SK-N-SH (cell line): ENCODE measurements around the gene PEX14. TPM values are rescaled to one million over a fixed set of nuclear protein-coding genes. Genes with fewer than 3 reads are reported as not detected.

Experiments
- CTCF ChIA-PET: fragments of 300-600, 350-600 bp; formaldehyde crosslinking; extraction: SDS; loops from one replicate; lab custom pipeline; 2021; lab: Yijun Ruan, JAX
- POLR2A ChIA-PET: fragments of 350-600 bp; sonication (Branson Sonifier 250); formaldehyde crosslinking; extraction: SDS; loops from one replicate; lab custom pipeline; 2020; ENCODE audit warnings: antibody characterized with exemption, inconsistent platforms; lab: Yijun Ruan, JAX
- DNase-seq: peaks from one replicate; pipeline ENCODE4 v3.0.0; 2012
- H2AFZ ChIP-seq: fragments of 200-600 bp; sonication (generic); 2 replicates; pipeline ENCODE4 v1.8.1; 2016; ENCODE audit warnings: antibody characterized with exemption, mild to moderate bottlenecking, low read depth
- H3F3A ChIP-seq: fragments of 200-600 bp; sonication (generic); replicated peaks from 2 replicates; pipeline ENCODE3; 2016; ENCODE audit warnings: antibody characterized with exemption, mild to moderate bottlenecking; ENCODE audit not compliant: insufficient read depth
- H3K27ac ChIP-seq, 2 experiments: fragments of 200-500 bp in 1 of 2; fragments of 200-600 bp in 1 of 2; sonication (Bioruptor generic) in 1 of 2; sonication (generic), shearing (Covaris generic) in 1 of 2; 2 replicates each; pipeline versions ENCODE4 v1.5.1 to v1.6.1; 2014 to 2016; ENCODE audit warnings: low read depth in 2 of 2, inconsistent platforms in 1 of 2, low read length in 1 of 2, mild to moderate bottlenecking in 1 of 2, mixed read lengths in 1 of 2
- H3K27me3 ChIP-seq: fragments of 200-600 bp; sonication (generic), shearing (Covaris generic); 2 replicates; pipeline ENCODE4 v1.6.1; 2016; ENCODE audit warnings: mixed run types; ENCODE audit not compliant: insufficient read depth
- H3K36me3 ChIP-seq, 2 experiments: fragments of 200-500 bp in 1 of 2; fragments of 200-600 bp in 1 of 2; sonication (Bioruptor generic) in 1 of 2; sonication (generic) in 1 of 2; replicated peaks in 1 of 2; 2 replicates each; pipeline versions ENCODE3 to v1.5.1; 2014 to 2016; ENCODE audit warnings: low read length in 1 of 2, mild to moderate bottlenecking in 1 of 2; ENCODE audit not compliant: insufficient read depth in 2 of 2, control insufficient read depth in 1 of 2
- H3K4me1 ChIP-seq, 2 experiments: fragments of 200-500 bp in 1 of 2; fragments of 200-600 bp in 1 of 2; sonication (Bioruptor generic) in 1 of 2; sonication (generic), shearing (Covaris generic) in 1 of 2; 2 replicates each; pipeline versions ENCODE4 v1.5.1 to v1.6.1; 2014 to 2016; ENCODE audit warnings: low read depth in 1 of 2, low read length in 1 of 2, mixed run types in 1 of 2; ENCODE audit not compliant: insufficient read depth in 2 of 2, control insufficient read depth in 1 of 2
- H3K4me2 ChIP-seq: fragments of 200-600 bp; sonication (generic), shearing (Covaris generic); 2 replicates; pipeline ENCODE4 v1.6.1; 2017; ENCODE audit warnings: mixed run types
- H3K4me3 ChIP-seq, 2 experiments: fragments of 200-500 bp in 1 of 2; fragments of 200-600 bp in 1 of 2; sonication (Bioruptor generic) in 1 of 2; sonication (generic), shearing (Covaris generic) in 1 of 2; 2 replicates each; pipeline versions ENCODE4 v1.5.1 to v1.8.1; 2014 to 2016; ENCODE audit warnings: low read depth in 2 of 2, inconsistent platforms in 1 of 2, low read length in 1 of 2, mild to moderate bottlenecking in 1 of 2, mixed read lengths in 1 of 2, moderate library complexity in 1 of 2
- H3K79me2 ChIP-seq: fragments of 200-600 bp; sonication (generic); 2 replicates; pipeline ENCODE4 v1.8.1; 2017; ENCODE audit warnings: mild to moderate bottlenecking; ENCODE audit not compliant: insufficient read depth
- H3K9ac ChIP-seq: fragments of 200-600 bp; sonication (generic); 2 replicates; pipeline ENCODE4 v1.6.1; 2017; ENCODE audit warnings: mixed run types
- H3K9me2 ChIP-seq: fragments of 200-600 bp; sonication (generic); 2 replicates; pipeline ENCODE4 v1.6.1; 2017; ENCODE audit warnings: mixed run types
- H3K9me3 ChIP-seq: fragments of 200-600 bp; sonication (generic); 2 replicates; pipeline ENCODE4 v1.6.1; 2017; ENCODE audit warnings: mixed run types, mild to moderate bottlenecking, moderate library complexity
- H4K20me1 ChIP-seq: fragments of 200-600 bp; sonication (generic); 2 replicates; pipeline ENCODE4 v1.6.1; 2017; ENCODE audit warnings: mild to moderate bottlenecking, mixed run types; ENCODE audit not compliant: insufficient read depth
- ELF1 ChIP-seq: IDR thresholded peaks from 2 replicates; pipeline ENCODE4 v1.4.0; 2012
- FOXJ3 ChIP-seq: sonication (generic); formaldehyde crosslinking; IDR thresholded peaks from 2 replicates; pipeline ENCODE4 v1.5.1; 2020; ENCODE audit warnings: mild to moderate bottlenecking, missing genetic modification reagents
- GABPA ChIP-seq: IDR thresholded peaks from 2 replicates; pipeline ENCODE4 v1.4.0; 2012; ENCODE audit warnings: low read depth, mild to moderate bottlenecking
- TEAD4 ChIP-seq: IDR thresholded peaks from 2 replicates; pipeline ENCODE4 v1.4.0; 2012; ENCODE audit warnings: mild to moderate bottlenecking, borderline replicate concordance; ENCODE audit not compliant: insufficient read depth
- YY1 ChIP-seq: IDR thresholded peaks from 2 replicates; pipeline ENCODE4 v1.4.0; 2012; ENCODE audit warnings: low read depth, mild to moderate bottlenecking
- WGBS: methylation state at CpG from one replicate; pipeline ENCODE4 v1.1.6; 2017; ENCODE audit warnings: low lambda C conversion rate; 5-methylcytosine and 5-hydroxymethylcytosine counted together
- polyA plus RNA-seq, 3 experiments: library from polyadenylated mRNA; depleted of rRNA; stranded (reverse); fragments of >200 nt; gene quantifications; 2 replicates each; pipeline ENCODE4 v1.2.3, GENCODE V29; 2012
- TF ChIP-seq, protein P1 (sequence below): IDR thresholded peaks from 2 replicates; pipeline ENCODE4 v1.4.0; 2012; ENCODE audit warnings: low read depth
- TF ChIP-seq, protein P2 (sequence below): IDR thresholded peaks from 2 replicates; pipeline ENCODE4 v1.4.0; 2012; ENCODE audit warnings: low read depth, borderline replicate concordance
- TF ChIP-seq, protein P3 (sequence below): fragments of 150-350 bp; IDR thresholded peaks from 2 replicates; pipeline ENCODE4 v1.6.1; 2016; ENCODE audit warnings: mild to moderate bottlenecking, low read depth, low read length
- TF ChIP-seq, protein P4 (sequence below): IDR thresholded peaks from 2 replicates; pipeline ENCODE4 v1.6.1; 2012; ENCODE audit warnings: mild to moderate bottlenecking, low read depth, low read length, moderate library complexity

Gene PEX14
- polyA plus RNA-seq, 1 of the 3 experiments (the other 2 are of a cell fraction), result 36.2 TPM

DNA sequence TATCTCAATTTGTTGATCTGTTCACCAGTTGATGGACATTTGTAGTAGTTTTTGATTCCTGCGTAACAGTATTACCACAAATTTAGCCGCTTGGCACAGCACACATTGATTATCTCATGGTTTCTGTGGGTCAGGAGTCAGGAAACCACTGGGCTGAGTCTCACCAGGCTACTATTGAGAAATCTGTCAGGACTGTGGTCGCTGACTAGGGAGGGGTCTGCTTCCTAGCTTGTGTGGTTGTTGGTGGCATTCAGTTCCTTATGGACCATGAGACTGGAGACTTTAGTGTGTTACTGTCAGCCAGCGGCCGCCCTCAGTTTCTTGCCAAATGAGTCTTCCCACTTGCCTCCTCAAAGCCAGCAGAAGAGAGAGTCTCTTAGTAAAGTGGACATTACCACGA, 9.8 kb downstream of the PEX14 start (continued):
- no peak for TF ChIP-seq ELF1

DNA sequence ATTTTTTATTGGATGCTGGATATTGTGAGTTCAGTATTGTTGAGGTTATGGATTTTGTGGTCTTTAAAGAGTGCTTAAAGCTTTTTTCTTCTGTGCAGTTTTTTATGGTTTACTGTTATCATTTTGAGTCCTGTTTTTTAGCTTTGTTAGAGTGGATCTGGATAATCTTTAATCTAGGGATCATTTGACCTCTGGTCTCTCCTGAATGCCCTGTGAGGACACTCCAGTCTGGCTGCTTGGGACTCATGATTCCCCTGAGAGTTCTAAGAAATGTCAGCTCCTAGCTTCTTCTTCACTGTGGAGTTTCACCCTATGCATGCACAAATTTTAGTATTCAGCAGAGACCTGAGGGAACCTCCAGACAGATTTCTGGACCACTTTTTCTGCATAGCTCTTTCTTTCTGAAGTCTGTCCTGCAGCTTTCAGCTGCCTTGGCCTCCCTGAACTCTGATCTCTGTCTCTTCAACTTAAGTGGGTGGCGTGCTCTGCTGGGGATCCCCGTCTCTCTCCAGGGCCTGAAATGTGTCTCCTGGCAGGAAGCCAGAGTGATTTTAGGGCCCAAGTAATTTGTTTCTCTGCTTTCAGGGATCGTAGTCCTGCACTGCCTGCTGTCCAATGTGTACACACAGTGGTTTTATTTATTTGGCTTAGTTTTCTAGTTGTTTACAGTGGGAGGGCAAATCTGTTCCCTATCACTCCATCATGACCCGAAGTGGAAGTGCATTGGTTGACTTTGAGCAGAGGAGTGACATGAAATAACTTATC, 14.7 kb downstream of the PEX14 start:
- TF ChIP-seq, protein P1, sequence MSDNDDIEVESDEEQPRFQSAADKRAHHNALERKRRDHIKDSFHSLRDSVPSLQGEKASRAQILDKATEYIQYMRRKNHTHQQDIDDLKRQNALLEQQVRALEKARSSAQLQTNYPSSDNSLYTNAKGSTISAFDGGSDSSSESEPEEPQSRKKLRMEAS, result no peak
- TF ChIP-seq GABPA (no peak), TEAD4 (no peak), ELF1 (no peak)
- TF ChIP-seq, protein P2, sequence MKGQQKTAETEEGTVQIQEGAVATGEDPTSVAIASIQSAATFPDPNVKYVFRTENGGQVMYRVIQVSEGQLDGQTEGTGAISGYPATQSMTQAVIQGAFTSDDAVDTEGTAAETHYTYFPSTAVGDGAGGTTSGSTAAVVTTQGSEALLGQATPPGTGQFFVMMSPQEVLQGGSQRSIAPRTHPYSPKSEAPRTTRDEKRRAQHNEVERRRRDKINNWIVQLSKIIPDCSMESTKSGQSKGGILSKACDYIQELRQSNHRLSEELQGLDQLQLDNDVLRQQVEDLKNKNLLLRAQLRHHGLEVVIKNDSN, result no peak
- no peak for DNase-seq
- H3K9ac ChIP-seq, result no peak overlapping the region
- peaks cover 13% of the 10 kb centered on the region; the same call in 1 of the 2 replicates for H4K20me1 ChIP-seq
- H3K4me3 ChIP-seq, result no peak overlapping the region
- H3K4me1 ChIP-seq, result peaks cover 0 to 5% of the 10 kb centered on the region in 2 experiments; a peak in 1 of 4 replicates
- H3K36me3 ChIP-seq, result no peaks in the 10 kb centered on the region
- H3K27ac ChIP-seq, result no peak overlapping the region
- H3K79me2 ChIP-seq, result peaks cover 96% of the 10 kb centered on the region
- H3K27me3 ChIP-seq, result no peaks in the 10 kb centered on the region
- ChIA-PET POLR2A (no interaction called here), CTCF (interaction anchor here (1.0 to 11.5 kb wide), 4 partner anchors 10 to 372 kb away, joined by 3 to 203 read pairs (median 5); partner anchors contain the start of gene CENPS)
- peaks cover 3% of the 10 kb centered on the region for H3F3A ChIP-seq
- H3K9me2 ChIP-seq, result no peaks in the 10 kb centered on the region
- H3K9me3 ChIP-seq, result no peaks in the 10 kb centered on the region
- WGBS, result 52% methylated on average over 4 of the region's 4 CpGs
- H2AFZ ChIP-seq, result no peak overlapping the region
- no peak overlapping the region for H3K4me2 ChIP-seq

DNA sequence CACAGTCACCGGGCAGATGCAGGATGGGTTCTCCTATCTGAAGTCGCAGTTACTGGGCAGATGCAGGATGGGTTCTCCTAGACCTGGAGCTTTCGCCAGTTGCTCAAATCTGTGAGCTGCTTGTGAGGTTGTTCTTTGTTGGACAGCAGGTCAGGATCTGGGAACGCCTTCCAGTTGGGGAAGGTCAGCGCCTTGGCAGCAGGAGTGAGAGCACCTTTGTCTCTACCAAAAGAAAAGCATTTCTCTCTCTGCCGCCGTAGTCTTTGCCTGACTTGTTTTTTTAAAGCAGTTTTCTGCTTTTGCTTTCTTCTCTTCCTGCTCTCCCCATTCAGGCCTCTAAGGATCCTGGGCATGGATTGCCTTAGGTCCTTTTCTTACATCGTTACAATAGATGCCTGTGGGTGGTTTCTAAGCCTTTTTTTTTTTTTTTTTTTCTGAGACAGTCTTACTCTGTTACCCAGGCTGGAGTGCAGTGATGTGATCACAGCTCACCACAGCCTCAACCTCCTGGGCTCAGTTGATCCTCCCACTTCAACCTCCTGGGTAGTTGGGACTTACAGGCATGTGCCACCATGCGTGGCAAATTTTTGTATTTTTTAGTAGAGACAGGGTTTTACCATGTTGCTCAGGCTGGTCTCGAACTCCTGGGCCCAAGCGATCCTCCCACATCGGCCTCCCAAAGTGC, 15.7 kb downstream of the PEX14 start:
- no peak overlapping the region for H3K9ac ChIP-seq
- ChIA-PET POLR2A (no interaction called here), CTCF (interaction anchor here (1.2 to 11.5 kb wide), 3 partner anchors 15 to 371 kb away, joined by 3 to 203 read pairs (median 157); partner anchors contain the start of gene CENPS)
- peaks cover 0 to 12% of the 10 kb centered on the region in 2 experiments; a peak in 1 of 4 replicates for H3K4me1 ChIP-seq
- peaks cover 3% of the 10 kb centered on the region for H3F3A ChIP-seq
- peaks cover 13% of the 10 kb centered on the region; the same call in 1 of the 2 replicates for H4K20me1 ChIP-seq
- H3K9me2 ChIP-seq, result no peaks in the 10 kb centered on the region
- no peaks in the 10 kb centered on the region for H3K36me3 ChIP-seq
- no peak overlapping the region for H2AFZ ChIP-seq
- H3K27me3 ChIP-seq, result no peaks in the 10 kb centered on the region
- TF ChIP-seq FOXJ3 (CRISPR knock-in tag) (no peak), YY1 (no peak), GABPA (no peak)
- TF ChIP-seq, protein P3, sequence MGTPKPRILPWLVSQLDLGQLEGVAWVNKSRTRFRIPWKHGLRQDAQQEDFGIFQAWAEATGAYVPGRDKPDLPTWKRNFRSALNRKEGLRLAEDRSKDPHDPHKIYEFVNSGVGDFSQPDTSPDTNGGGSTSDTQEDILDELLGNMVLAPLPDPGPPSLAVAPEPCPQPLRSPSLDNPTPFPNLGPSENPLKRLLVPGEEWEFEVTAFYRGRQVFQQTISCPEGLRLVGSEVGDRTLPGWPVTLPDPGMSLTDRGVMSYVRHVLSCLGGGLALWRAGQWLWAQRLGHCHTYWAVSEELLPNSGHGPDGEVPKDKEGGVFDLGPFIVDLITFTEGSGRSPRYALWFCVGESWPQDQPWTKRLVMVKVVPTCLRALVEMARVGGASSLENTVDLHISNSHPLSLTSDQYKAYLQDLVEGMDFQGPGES, result no peak
- TF ChIP-seq, protein P4, sequence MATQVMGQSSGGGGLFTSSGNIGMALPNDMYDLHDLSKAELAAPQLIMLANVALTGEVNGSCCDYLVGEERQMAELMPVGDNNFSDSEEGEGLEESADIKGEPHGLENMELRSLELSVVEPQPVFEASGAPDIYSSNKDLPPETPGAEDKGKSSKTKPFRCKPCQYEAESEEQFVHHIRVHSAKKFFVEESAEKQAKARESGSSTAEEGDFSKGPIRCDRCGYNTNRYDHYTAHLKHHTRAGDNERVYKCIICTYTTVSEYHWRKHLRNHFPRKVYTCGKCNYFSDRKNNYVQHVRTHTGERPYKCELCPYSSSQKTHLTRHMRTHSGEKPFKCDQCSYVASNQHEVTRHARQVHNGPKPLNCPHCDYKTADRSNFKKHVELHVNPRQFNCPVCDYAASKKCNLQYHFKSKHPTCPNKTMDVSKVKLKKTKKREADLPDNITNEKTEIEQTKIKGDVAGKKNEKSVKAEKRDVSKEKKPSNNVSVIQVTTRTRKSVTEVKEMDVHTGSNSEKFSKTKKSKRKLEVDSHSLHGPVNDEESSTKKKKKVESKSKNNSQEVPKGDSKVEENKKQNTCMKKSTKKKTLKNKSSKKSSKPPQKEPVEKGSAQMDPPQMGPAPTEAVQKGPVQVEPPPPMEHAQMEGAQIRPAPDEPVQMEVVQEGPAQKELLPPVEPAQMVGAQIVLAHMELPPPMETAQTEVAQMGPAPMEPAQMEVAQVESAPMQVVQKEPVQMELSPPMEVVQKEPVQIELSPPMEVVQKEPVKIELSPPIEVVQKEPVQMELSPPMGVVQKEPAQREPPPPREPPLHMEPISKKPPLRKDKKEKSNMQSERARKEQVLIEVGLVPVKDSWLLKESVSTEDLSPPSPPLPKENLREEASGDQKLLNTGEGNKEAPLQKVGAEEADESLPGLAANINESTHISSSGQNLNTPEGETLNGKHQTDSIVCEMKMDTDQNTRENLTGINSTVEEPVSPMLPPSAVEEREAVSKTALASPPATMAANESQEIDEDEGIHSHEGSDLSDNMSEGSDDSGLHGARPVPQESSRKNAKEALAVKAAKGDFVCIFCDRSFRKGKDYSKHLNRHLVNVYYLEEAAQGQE, result no peak
- TF ChIP-seq, protein P1, result no peak
- WGBS, result 93% methylated on average over 12 of the region's 12 CpGs
- H3K4me2 ChIP-seq, result no peak overlapping the region
- H3K27ac ChIP-seq, result no peak overlapping the region
- peaks cover 91% of the 10 kb centered on the region for H3K79me2 ChIP-seq
- DNase-seq, result no peak
- no peaks in the 10 kb centered on the region for H3K9me3 ChIP-seq
- H3K4me3 ChIP-seq, result no peak overlapping the region
